ENCODE results near the gene TRPV2.
"Not testable (repeated sequence)": the region's sequence is repeated elsewhere in the genome, so short reads cannot be mapped to it uniquely, and the experiment has no call there.

DNA sequence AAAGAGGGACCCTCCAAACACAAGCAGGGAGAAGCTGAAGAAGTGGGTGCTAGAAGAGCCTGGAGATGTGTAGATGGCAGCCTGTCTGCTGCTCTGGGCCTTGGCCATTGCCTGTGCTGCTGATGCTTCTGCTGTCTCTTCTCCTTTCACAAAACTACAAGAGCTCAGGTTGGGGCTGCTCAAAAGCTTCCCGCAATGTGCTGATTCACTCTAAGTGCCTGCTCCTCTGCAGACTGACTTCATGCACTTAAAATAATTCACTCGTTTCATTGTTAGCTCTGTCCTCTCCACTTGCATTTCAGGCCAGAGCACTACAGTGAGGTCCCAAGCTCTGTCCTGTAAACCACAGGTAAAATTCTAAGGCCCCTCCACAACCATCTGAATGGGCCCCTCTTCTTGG lies 18.7 kb upstream of the TRPV2 start:
- not testable (repeated sequence) for TF ChIP-seq FOXA1 (IDR thresholded peaks at IDR 0.05); FOXK2 (IDR thresholded peaks at IDR 0.05); BHLHE40 (IDR thresholded peaks at IDR 0.05; ENCODE audit: borderline replicate concordance); LEF1 (IDR thresholded peaks at IDR 0.05; ENCODE audit: borderline replicate concordance); ELF4 (IDR thresholded peaks at IDR 0.05); SP1 (IDR thresholded peaks at IDR 0.05); ZNF384 (IDR thresholded peaks at IDR 0.05)

Data from HEK293T (cell line).